ENCODE measurements around the gene KAT2A.
"Not testable (repeated sequence)": the region's sequence is repeated elsewhere in the genome, so short reads cannot be mapped to it uniquely, and the experiment has no call there.

GRCh38 chr17:42143138-42143537 is 22.0 kb upstream of the KAT2A start:
- TF ChIP-seq POLR2A (IDR thresholded peaks at IDR 0.05); CTCF (IDR thresholded peaks at IDR 0.05); POLR2AphosphoS5 (IDR thresholded peaks at IDR 0.05; ENCODE audit: insufficient read depth in 1 of 2, low read depth in 1 of 2): not testable (repeated sequence)
